Measurements from ENCODE around the gene REEP3.
"Not testable (repeated sequence)": the region's sequence is repeated elsewhere in the genome, so short reads cannot be mapped to it uniquely, and the experiment has no call there.

The REEP3 gene

DNA sequence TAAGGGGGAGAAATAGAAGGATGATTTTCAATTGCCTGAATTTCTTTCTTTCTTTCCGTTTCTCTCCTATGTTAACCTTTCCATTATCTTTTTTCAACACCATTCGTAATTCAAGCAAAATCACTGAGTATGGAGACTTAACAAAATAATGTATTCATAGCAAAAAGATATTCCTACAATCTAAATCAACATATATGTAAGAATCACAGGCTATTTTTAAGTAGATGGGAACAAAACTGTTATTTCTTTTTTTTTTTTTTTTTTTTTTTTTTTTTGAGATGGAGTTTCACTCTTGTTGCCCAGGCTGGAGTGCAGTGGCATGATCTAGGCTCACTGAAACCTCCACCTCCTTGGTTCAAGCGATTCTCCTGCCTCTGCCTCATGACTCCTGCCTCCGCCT lies 28.2 kb upstream of the REEP3 start:
- no peaks in the 10 kb centered on the region for H3K27me3 Mint-ChIP-seq (ENCODE audit: low read depth)
- peaks cover 38% of the 10 kb centered on the region for H3K36me3 Mint-ChIP-seq (ENCODE audit: low read depth)
- TF ChIP-seq, protein P1, sequence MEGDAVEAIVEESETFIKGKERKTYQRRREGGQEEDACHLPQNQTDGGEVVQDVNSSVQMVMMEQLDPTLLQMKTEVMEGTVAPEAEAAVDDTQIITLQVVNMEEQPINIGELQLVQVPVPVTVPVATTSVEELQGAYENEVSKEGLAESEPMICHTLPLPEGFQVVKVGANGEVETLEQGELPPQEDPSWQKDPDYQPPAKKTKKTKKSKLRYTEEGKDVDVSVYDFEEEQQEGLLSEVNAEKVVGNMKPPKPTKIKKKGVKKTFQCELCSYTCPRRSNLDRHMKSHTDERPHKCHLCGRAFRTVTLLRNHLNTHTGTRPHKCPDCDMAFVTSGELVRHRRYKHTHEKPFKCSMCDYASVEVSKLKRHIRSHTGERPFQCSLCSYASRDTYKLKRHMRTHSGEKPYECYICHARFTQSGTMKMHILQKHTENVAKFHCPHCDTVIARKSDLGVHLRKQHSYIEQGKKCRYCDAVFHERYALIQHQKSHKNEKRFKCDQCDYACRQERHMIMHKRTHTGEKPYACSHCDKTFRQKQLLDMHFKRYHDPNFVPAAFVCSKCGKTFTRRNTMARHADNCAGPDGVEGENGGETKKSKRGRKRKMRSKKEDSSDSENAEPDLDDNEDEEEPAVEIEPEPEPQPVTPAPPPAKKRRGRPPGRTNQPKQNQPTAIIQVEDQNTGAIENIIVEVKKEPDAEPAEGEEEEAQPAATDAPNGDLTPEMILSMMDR (IDR thresholded peaks at IDR 0.05; ENCODE audit: unreplicated experiment in 3 of 3): no peak
- H3K9me3 Mint-ChIP-seq: peaks cover 10% of the 10 kb centered on the region
- peaks cover 12% of the 10 kb centered on the region for H3K4me1 Mint-ChIP-seq
- H3K4me3 Mint-ChIP-seq: no peak overlapping the region
- peak overlapping the region in 2 of 3 experiments; percentile 34 to 63 for H3K27ac Mint-ChIP-seq

DNA sequence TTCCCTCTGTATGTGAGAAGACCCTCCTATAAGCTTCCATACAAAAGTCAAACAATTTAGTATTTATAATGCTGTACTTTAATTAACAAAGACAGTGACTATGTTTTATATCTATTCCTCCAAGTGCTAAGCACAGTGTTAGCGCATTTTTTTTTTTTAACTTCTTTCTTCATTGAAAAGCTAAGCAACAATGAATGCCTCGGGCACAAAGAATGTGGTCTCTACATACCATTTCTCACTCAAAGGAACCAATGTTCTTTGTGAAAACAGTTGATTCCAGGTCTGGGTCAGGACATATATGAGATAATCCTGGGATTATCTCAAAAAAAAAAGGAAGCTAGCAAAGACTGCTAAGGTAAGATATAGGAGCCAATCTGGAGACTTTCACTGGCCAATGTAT lies 26.2 kb upstream of the REEP3 start:
- TF ChIP-seq, protein P1 (IDR thresholded peaks at IDR 0.05; ENCODE audit: unreplicated experiment in 3 of 3): no peak
- peaks cover 12% of the 10 kb centered on the region for H3K4me1 Mint-ChIP-seq

DNA sequence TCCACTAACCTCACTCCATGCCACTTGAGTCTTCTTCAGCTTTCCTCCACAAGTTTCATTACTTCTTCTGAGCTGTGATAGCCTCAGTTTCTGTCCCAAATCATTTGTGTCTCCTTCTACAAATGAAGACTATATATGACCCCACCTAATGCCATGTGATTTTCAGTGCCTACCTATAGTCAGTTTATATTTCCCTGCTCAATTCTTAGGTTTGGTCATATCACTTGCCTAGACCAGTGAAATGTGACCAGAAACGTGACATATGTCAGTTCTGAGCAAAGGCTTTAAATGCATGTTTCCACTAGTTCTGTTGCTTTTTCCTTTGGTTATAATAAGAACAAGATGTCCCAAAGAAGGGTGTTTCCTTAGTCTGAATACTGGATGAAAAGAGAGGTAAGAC lies 24.6 kb upstream of the REEP3 start:
- TF ChIP-seq, protein P1 (IDR thresholded peaks at IDR 0.05; ENCODE audit: unreplicated experiment in 3 of 3): no peak
- Mint-ChIP-seq H3K4me3 (no peak overlapping the region), H3K27ac (no peak overlapping the region), H3K4me1 (peaks cover 9% of the 10 kb centered on the region), H3K36me3 (ENCODE audit: low read depth) (peaks cover 43% of the 10 kb centered on the region), H3K27me3 (ENCODE audit: low read depth) (no peaks in the 10 kb centered on the region), H3K9me3 (peaks cover 10% of the 10 kb centered on the region)

More for the DNA sequence above, 26.2 kb upstream of the REEP3 start:
- Mint-ChIP-seq H3K9me3 (peaks cover 10% of the 10 kb centered on the region), H3K27me3 (ENCODE audit: low read depth) (no peaks in the 10 kb centered on the region), H3K36me3 (ENCODE audit: low read depth) (peaks cover 43% of the 10 kb centered on the region), H3K4me3 (no peak overlapping the region), H3K27ac (peak overlapping the region in 1 of 3 experiments; percentile 17)

DNA sequence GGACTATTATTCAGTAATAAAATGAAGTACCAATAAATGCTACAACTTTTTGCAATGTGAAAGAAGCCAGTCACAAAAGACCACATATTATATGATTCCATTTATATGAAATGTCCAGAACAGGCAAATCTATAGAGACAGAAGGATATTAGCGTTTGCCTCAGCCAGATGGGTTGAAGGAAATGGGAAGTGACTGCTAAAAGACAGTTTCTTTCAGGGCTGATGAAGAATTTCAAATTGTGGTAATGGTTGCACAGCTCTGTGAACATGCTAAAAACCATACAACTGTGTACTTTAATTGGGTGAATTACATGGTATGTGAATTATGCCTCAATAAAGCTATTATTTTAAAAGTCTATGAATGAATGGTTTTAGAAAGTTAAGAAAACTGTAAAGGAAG lies 23.9 kb upstream of the REEP3 start:
- H3K27ac Mint-ChIP-seq: no peak overlapping the region
- no peak overlapping the region for H3K4me3 Mint-ChIP-seq
- TF ChIP-seq, protein P1 (IDR thresholded peaks at IDR 0.05; ENCODE audit: unreplicated experiment in 3 of 3): no peak
- peaks cover 41% of the 10 kb centered on the region for H3K36me3 Mint-ChIP-seq (ENCODE audit: low read depth)
- H3K27me3 Mint-ChIP-seq (ENCODE audit: low read depth): no peaks in the 10 kb centered on the region
- H3K4me1 Mint-ChIP-seq: peaks cover 5% of the 10 kb centered on the region
- H3K9me3 Mint-ChIP-seq: peaks cover 10% of the 10 kb centered on the region

DNA sequence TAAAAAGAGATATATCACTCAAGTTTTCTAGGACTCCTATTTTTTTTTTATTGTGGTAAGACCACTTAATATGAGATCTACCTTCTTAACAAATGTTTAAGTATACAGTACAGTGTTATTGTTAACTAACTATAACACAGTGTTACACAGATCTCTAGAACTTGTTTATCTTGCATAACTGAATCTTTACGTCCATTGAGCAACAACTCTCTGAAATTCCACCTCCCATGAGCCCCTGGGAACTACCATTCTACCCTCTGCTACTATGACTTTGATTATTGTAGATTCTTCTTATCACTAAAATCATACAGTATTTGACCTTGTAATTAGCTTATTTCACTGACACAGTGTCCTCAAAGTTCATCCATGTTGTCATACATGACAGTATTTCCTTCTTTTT lies 22.5 kb upstream of the REEP3 start:
- peaks cover 38% of the 10 kb centered on the region for H3K36me3 Mint-ChIP-seq (ENCODE audit: low read depth)
- no peak overlapping the region for H3K27ac Mint-ChIP-seq
- H3K4me3 Mint-ChIP-seq: no peak overlapping the region
- H3K4me1 Mint-ChIP-seq: peaks cover 5% of the 10 kb centered on the region
- peaks cover 10% of the 10 kb centered on the region for H3K9me3 Mint-ChIP-seq
- TF ChIP-seq, protein P1 (IDR thresholded peaks at IDR 0.05; ENCODE audit: unreplicated experiment in 3 of 3): no peak
- H3K27me3 Mint-ChIP-seq (ENCODE audit: low read depth): no peaks in the 10 kb centered on the region

DNA sequence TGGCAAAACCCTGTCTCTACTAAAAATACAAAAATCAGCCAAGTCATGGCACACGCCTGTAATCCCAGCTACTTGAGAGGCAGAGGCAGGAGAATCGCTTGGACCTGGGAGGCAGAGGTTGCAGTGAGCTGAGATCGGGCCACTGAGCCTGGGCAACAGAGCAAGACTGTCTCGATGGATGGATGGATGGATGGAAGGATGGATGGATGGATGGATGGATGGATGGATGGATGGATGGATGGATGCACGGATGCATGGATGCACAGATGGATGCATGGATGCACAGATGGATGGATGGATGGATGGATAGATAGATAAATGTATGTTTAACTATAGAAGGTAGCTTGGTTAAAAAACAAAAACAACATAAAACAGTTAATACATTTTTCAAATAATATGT lies 20.6 kb upstream of the REEP3 start:
- not testable (repeated sequence) for H3K9me3 Mint-ChIP-seq; H3K27ac Mint-ChIP-seq; H3K27me3 Mint-ChIP-seq (ENCODE audit: low read depth); H3K4me3 Mint-ChIP-seq
- H3K4me1 Mint-ChIP-seq: peaks cover 15% of the 10 kb centered on the region
- peaks cover 28% of the 10 kb centered on the region for H3K36me3 Mint-ChIP-seq (ENCODE audit: low read depth)

All from nephron (organoid).